HG02981 (cell line): ENCODE results near the gene MAP2K1.
"Not testable (repeated sequence)": the region's sequence is repeated elsewhere in the genome, so short reads cannot be mapped to it uniquely, and the experiment has no call there.

ENCODE experiments used
- ATAC-seq: cut with Tn5 transposase; IDR thresholded peaks from one replicate; pipeline ENCODE4 v1.9.1; 2021; ENCODE audit warnings: mild to moderate bottlenecking, moderate library complexity; ENCODE audit not compliant: unreplicated experiment

Gene MAP2K1

GRCh38 chr15:66386204-66387123 is at the start of gene MAP2K1:
TSS of gene MAP2K1 (plus strand) at chr15:66386912. CDS start at chr15:66387348, 436 bp downstream.
- peak; percentile 76 for ATAC-seq

DNA sequence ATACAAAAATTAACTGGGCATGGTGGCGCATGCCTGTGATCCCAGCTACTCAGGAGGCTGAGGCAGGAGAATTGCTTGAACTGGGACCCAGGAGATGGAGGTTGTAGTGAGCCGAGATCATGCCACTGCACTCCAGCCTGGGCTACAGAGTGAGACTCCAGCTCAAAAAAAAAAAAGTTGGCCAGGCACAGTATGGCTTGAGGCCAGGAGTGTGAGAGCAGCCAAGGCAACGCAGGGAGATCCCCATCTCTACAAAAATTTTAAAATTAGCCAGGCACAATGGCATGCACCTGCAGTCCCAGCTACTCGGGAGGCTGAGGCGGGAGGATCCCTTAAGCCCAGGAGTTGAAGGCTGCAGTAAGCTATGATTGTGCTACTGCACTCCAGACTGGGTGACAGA is 38.2 kb upstream of the MAP2K1 start:
- ATAC-seq = not testable (repeated sequence)

DNA sequence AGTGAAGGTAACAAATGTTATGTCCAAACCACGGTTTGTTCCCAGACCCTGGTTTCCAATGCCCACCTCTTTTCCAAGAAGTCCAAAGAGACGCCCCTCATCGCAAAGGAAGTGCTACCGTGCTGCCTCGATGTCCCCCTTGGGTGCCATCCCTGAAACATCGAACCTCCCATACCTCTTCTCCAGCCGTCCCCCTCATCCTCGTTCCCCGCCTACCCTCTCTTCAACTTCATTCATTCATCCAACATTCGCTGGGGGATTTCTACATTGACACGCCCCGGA is 30.7 kb upstream of the MAP2K1 start:
- ATAC-seq = no peak

DNA sequence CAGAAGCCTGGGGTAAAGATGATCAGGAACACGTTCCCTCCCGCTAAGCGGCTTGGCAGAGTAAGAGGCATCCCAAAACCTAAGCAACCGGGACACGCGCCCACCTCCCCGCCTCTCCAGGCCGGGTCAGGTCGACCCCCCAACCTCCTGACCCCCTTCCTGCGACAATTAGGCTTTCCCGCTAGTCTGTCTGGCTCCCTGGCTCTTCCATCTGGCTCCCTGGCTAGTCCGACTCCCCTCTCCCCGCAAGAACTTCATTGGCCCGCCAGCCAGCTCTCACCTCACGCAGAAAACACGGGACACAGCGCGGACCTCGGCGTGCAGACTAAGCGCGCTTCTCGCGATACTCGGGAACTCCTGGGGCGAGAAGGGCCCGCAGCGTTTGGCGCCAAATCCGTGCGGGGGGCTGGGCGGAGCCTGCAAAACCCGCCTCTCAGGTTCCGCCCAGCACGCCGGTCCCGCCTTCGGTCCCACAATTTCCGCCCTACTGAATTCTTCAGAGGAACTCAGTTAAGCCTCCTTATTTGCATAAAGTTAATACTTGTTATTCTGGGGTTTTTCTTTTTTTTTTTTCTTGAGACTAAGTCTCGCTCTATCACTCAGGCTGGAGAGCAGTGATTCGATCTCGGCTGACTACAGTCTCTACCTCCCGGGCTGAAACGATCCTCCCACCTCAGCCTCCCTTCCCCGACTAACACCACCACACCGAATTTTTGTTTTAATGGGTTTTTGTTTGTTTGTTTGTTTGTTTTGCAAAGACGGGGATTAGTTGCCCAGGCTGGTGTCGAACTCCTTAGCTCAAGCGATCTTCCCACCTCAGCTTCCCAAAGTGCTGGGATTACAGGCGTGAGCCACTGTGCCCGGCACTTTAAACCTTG is 30.1 kb upstream of the MAP2K1 start, which contains the start of gene TIPIN:
Gene TIPIN (minus strand): TSS at position 327 of the 878 bp plus-strand sequence. CDS start 3,738 bp downstream, outside the sequence.
- peak; percentile 88 for ATAC-seq

GRCh38 chr15:66359740-66360139 is 27.0 kb upstream of the MAP2K1 start:
- ATAC-seq = no peak

DNA sequence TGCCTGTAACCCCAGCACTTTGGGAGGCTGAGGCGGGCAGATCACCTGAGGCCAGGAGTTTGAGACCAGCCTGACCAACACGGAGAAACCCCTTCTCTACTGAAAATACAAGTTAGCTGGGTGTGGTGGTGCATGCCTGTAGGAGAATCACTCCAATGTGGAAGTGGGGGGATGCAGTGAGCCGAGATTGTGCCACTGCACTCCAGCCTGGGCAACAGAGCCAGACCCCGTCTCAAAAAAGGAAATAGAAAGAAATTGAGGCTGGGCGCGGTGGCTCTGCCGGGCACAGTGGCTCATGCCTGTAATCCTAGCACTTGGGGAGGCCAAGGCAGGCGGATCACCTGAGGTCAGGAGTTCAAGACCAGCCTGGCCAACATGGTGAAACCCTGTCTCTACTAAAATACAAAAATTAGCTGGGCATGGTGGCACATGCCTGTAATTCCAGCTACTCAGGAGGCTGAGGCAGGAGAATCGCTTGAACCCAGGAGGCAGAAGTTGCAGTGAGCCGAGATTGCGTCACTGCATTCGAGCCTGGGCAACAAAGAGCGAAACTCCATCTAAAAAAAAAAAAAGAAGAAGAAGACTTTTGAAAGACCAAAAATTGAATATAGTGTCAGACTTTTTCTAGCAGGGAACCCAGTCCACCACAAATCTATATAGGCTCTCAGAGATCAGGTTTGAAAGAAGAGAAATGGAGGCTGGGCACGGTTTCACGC is 24.8 kb upstream of the MAP2K1 start:
- not testable (repeated sequence) for ATAC-seq

DNA sequence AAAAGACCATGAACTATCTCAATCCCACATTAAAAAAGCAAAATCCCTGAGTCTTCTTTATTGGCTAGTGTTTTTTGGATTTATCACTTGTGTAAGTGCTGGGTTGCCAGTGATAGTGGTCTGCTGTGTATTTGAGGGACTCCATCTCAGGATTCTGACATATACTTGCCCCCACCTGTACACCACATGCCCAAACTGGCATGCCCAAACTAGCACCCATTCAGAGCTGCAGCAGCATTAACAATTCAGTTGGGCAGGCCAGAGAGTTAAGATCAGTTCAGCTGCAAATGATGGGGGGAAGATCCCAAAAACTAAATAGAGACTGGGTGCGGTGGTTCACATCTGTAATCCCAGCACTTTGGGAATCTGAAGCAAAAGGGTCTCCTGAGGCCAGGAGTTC is 23.9 kb upstream of the MAP2K1 start:
- no peak for ATAC-seq

- no peak for ATAC-seq
These were observed 21.7 kb upstream of the MAP2K1 start for GRCh38 chr15:66364944-66365528.

DNA sequence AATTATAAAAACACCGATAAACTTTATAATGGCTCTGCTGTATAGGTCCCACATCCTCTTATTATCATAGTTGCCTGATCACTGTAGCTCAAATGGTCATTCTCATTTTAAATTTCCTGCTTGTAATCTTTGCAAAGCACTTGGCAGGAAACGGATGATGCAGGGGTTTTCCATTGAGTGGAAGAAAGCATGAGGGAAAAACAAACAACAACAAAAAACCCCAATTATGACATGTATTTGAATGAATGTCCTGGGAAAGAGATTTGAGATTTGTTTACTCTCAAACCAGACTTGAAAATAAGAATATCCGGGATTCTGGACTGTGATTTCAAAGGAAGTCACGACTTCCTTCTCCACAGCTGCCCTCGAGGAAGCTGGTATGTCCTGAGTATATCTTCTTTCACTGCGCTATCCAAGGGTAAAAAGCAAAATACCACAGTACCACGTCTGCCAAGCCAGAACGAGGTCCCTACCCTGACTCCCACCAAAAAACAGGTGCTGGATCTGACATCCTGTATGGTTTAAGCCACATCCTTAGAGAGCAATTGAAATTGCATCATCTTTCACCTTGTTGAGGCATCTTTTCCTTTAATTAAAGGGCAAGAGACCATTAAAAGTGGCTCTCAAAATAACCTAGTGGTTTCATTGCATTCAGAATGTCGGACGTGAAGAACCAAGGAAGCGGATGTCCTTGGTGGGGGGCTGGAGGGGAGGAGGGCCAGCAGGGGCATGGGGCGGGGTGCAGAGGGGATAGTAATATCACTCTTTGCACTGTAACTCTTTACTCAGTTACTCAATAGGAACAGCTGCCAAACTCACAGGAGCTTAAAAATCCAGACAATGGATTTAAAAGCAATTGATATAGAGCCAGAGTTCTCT is 16.7 kb upstream of the MAP2K1 start:
- no peak for ATAC-seq

DNA sequence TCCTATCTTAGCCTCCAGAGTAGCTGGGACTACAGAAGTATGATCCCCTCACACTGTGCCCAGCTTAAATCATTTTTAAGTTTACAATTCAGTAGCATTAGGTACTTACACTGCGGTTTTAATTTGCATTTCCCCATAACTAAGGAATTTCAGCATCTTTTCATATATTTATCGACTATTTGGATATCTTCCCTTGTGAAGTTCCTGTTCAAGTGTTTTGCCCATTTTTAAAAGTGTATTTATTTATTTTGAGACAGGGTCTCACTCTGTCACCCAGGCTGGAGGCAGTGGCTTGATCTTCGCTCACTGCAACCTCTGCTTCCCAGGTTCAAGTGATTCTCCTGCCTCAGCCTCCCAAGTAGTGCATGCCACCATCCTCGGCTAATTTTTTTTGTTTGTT is 12.5 kb upstream of the MAP2K1 start:
- ATAC-seq = no peak

- no peak for ATAC-seq
These were observed 7.8 kb upstream of the MAP2K1 start for GRCh38 chr15:66378814-66379430.

GRCh38 chr15:66381376-66381775 is 5.3 kb upstream of the MAP2K1 start:
- not testable (repeated sequence) for ATAC-seq

- ATAC-seq = peak; percentile 9
These were observed 691 bp downstream of the MAP2K1 start for GRCh38 chr15:66387163-66388042.

DNA sequence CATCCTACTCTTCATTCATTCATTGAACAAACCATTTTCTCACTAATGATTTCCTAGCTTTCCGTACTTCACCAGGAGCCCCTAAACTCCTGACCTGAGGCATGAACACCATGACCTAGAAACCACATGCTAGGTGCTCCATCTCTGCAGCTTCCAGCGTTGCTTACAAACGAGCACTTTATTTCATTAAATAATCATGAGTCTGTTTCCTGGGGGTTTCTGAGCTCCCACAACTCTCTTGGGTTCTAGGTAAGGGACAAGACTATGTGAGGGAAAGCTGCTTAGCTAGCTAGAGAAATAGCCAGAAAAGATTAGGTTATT is 1.3 kb downstream of the MAP2K1 start:
- no peak for ATAC-seq

GRCh38 chr15:66388576-66388975 is 1.9 kb downstream of the MAP2K1 start:
- no peak for ATAC-seq

DNA sequence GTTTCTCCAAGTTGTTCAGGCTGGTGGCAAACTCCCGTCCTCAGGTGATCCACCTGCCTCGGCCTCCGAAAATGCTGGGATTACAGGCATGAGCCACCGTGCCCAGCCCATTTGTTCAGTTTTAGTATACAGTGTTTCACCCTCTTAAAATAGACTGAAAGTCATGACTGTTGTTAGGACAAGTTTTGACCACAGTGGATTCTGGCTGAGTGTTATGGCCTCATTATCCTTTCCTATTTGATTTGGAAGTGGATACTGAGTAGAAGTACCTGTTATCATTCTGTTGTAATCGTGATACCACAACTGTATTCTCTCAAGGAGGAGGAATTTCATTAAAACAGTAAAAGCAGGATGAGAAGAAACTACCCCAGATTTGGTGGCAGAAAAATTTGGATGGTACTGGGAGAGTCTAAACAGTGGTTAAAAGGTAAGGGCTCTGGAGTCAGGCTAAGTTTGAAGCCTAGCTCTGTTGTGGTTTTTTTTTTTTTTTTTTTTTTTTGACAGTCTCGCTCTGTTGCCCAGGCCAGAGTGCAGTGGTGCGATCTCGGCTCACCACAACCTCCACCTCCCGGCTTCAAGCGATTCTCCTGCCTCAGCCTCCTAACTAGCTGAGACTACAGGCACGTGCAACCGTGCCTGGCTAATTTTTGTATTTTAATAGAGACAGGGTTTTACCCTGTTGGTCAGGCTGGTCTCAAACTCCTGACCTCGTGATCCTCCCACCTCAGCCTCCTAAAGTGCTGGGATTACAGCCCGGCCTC is 2.6 kb downstream of the MAP2K1 start:
- no peak for ATAC-seq

DNA sequence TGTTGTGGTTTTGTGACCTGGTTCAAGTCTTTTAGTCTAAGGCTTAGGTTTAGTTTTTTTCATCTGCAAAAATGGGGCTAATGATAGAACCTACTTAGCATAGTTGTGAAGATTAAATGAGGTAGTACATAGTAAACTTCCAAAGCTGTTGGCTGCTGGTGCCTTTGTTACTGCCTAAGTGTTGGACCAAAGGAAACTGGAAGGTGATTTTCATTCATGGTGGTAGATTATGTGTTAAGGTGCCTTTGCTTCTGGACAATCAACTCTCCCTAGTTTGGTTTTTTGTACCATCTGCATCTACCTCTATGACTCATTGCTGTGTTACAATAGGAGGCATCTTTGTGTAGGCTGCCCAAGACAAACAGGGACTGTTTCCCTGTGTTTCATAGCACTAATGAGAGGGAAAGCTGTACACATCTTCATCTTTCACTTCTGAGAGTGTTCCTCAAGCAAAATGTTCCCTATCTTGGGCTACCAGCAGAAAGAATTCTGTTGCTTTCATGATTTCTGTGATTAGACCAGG is 3.2 kb downstream of the MAP2K1 start:
- no peak for ATAC-seq

DNA sequence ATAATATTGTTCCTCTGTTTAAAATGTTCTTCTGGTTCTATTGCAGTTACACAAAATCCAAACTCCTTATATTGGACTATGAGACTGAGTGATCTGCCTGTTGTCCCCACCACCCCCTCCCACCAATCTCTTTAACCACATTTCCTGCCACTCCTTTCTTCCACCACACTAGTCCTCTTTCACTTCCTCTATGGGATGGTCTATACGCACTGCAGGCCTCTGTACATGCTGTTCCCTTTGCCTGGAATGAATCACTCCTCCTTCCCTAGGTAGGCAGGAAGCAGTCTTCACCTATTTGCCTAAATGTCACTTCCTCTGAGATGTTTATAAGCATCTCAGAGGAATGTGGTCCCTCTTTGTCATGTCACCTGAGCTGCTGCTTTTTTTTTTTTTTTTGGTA is 4.0 kb downstream of the MAP2K1 start:
- ATAC-seq = no peak
